Measurements from ENCODE around the gene RPS6KA3.

DNA sequence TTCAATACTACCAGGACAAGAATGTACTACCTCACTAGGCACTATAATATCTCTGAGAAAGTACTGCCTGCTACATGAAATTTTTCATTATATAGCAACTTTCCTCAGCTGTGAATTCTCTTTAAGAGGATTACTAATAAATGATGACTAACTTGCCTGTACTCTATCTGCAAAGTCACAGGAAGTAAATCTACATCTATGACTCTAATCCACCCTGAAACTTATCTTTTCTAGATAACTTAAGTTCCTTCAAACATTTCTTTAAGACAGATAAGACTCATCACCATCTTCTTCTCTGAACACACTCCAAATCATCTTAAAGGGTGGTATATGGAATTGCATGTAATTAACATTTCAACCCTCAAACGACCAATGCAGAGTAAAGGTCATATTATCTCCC is 28.8 kb downstream of the RPS6KA3 start:
- TF ChIP-seq, protein P1, sequence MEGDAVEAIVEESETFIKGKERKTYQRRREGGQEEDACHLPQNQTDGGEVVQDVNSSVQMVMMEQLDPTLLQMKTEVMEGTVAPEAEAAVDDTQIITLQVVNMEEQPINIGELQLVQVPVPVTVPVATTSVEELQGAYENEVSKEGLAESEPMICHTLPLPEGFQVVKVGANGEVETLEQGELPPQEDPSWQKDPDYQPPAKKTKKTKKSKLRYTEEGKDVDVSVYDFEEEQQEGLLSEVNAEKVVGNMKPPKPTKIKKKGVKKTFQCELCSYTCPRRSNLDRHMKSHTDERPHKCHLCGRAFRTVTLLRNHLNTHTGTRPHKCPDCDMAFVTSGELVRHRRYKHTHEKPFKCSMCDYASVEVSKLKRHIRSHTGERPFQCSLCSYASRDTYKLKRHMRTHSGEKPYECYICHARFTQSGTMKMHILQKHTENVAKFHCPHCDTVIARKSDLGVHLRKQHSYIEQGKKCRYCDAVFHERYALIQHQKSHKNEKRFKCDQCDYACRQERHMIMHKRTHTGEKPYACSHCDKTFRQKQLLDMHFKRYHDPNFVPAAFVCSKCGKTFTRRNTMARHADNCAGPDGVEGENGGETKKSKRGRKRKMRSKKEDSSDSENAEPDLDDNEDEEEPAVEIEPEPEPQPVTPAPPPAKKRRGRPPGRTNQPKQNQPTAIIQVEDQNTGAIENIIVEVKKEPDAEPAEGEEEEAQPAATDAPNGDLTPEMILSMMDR (IDR thresholded peaks at IDR 0.05 in 8 of 11, conservative IDR thresholded peaks at IDR 0.05 in 3 of 11), result no peak
- no peak for TF ChIP-seq POLR2AphosphoS5 (IDR thresholded peaks at IDR 0.05)

All from spleen (tissue), 7 donors.